ENCODE results near the gene DMBX1.

The DMBX1 gene

DNA sequence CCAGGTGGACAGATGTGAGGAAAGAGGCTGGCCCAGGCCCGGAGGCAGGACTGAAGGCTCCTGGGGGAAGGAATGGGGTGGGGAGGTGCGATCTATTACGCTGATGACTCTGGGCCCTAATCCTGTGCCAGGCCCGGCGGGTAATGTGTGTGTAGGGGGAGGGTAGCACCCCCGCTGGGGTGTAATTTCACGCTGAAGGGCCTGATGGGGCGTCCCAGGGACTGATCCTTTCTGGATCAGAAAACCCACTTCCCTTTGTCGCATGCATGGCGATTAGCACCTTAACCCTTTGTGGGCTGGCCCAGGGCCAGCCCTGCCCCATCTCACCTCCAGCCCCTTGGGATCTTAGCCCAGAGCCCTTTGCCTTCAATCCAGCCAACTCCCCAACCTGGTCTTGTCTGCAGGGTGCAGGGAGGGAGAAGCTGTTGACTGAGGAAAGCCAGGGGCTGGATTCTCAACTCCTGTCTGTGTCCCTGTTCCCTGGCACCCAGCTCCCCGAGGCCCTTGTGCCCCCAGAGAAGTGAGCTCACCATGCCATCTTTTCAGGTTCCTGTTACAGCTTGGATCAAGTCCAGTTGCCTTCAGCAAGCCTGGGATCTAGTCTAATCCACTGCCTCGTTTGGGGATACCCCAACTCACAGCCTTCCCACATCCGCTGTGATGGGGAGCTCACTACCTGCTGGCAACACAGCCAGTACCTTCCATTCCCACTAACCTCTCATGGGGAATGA is 35.8 kb downstream of the DMBX1 start:
- no peak for DNase-seq (ENCODE audit: low read depth in 2 of 2)

GRCh38 chr1:46526013-46526690 is 36.5 kb downstream of the DMBX1 start:
- DNase-seq (ENCODE audit: low read depth in 2 of 2): no peak

- no peak for DNase-seq (ENCODE audit: low read depth in 2 of 2)
Observed at GRCh38 chr1:46526691-46527291, 37.2 kb downstream of the DMBX1 start.

- DNase-seq (ENCODE audit: low read depth in 2 of 2): peak; percentile 74 to 80
Observed at GRCh38 chr1:46527474-46528296, 38.0 kb downstream of the DMBX1 start.

DNA sequence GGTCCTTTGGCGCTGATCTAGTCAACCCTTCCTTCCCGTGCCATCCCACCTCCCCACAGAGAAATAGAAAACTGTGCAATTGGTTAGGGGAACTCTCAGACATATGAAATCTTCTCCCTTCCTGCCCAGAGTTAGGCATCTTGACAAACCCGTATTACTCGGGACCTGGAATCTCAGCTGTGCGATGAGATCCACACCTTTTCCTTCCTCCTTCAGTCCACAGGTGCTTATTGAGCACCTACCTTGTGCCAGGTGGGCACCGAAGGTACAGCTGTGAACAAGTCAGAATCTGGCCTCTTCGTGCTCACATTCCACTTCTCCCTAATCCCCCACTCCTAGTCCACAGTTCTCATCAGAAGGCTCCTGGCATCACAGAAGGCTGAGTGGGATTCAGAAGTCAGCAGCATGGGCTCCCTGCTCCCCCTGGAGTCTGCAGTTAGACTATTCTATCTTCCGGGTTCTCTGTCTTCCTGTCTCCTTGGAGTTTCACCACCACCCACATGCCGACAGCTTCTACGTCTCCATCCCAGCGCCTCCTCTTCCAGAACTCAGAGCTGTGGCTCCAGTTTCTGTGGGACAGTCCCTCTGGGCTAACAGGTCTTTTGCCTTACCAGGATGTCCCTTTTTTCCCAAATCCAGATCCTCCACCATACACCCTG is 38.8 kb downstream of the DMBX1 start:
- DNase-seq (ENCODE audit: low read depth in 2 of 2): no peak

GRCh38 chr1:46529031-46529630 is 39.5 kb downstream of the DMBX1 start:
- DNase-seq (ENCODE audit: low read depth in 2 of 2): no peak

- no peak for DNase-seq (ENCODE audit: low read depth in 2 of 2)
Observed at GRCh38 chr1:46530311-46530710, 40.7 kb downstream of the DMBX1 start.

DNA sequence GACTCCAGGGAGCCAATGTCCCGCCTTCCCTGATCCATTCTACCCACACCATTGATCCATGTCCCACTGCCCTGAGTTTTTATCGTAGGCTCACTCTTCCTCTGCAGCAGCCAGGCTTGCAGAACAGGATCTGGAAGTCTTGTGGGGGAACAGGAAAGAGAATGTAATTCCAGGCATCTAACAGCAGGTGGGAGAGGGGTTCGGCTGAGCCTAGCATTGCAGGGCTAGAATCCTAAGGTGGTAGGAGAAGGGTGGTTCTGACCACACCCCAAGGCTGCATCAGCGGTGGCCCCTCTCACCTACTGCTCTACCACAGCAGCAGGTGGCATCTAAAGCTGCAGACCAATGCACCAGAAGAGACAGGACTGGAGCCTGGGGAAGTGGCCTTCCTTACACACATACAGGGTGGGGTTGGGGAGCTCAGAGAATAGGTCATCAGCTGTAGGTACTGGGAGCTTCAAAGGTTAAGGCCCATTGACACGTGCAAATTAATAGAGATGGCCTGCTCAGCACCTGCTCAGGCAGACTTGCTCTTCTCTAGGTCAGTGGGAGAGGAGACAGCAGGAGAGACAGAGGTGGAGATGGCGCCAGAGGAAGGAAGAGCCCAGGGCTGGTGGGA is 41.3 kb downstream of the DMBX1 start:
- DNase-seq (ENCODE audit: low read depth in 2 of 2): no peak

GRCh38 chr1:46532095-46532494 is 42.5 kb downstream of the DMBX1 start:
- DNase-seq (ENCODE audit: low read depth in 2 of 2): no peak

GRCh38 chr1:46532498-46533178 is 43.0 kb downstream of the DMBX1 start:
- DNase-seq (ENCODE audit: low read depth in 2 of 2): peak; percentile 55

- peak in 1 of 2 donors; percentile 36 for DNase-seq (ENCODE audit: low read depth in 2 of 2)
Observed at GRCh38 chr1:46533179-46533864, 43.7 kb downstream of the DMBX1 start.

DNA sequence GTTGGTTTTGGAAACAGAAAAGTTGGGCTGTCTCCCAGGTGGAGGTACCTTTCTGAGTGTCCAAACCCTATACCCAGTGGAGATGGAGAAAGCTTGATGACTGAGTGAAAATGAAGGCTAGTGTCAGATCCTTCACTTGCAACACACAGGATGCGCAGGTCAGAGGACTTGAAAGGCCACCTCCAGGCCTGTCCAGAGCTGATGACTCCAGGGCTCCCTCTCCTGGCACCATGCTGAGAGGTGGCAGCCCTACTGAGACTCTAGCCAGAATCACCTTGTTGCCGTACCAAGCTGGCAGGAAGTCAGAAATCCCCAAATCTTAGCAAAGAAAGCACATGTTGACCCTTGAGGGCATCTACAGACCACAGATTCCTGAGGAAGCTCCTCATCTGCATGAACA is 45.4 kb downstream of the DMBX1 start:
- DNase-seq (ENCODE audit: low read depth in 2 of 2): no peak

- DNase-seq (ENCODE audit: low read depth in 2 of 2): no peak
Observed at GRCh38 chr1:46536527-46536926, 46.9 kb downstream of the DMBX1 start.

DNA sequence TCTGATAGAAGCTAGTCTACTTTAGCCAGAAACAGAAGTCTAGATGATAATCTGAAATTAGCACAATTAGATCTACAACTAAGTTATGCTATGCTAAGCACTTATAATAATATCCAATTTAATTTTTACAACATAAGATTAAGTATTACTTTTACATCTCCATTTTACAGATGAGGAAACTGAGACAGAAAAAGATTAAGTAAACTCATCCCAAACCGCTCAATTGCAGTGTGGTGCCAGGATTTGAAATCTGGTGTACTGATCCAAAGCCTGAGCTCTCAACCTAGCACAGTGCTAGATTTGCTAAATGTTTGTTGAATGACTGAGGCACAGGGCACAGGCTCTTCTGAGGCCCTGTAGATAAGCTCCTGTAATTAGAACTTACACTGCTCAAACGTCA is 48.0 kb downstream of the DMBX1 start:
- no peak for DNase-seq (ENCODE audit: low read depth in 2 of 2)

- no peak for DNase-seq (ENCODE audit: low read depth in 2 of 2)
Observed at GRCh38 chr1:46538147-46538546, 48.5 kb downstream of the DMBX1 start.

Measured in stimulated activated CD4-positive, alpha-beta T cell treated with anti-CD3 and anti-CD28 coated beads, Interleukin-4, amount 100 ng/mL, for 48 hours (primary cell).